NCI-H460 (cell line): ENCODE measurements around the gene LZTR1. TPM values are rescaled to one million over a fixed set of nuclear protein-coding genes. Genes with fewer than 3 reads are reported as not detected.
"Not testable (repeated sequence)": the region's sequence is repeated elsewhere in the genome, so short reads cannot be mapped to it uniquely, and the experiment has no call there.

Source experiments
- DNase-seq: peaks from one replicate; pipeline ENCODE4 v3.0.0-alpha.2; 2016; ENCODE audit warnings: low read depth; ENCODE audit errors: extremely low read depth
- polyA plus RNA-seq: library from polyadenylated mRNA; depleted of rRNA; stranded (reverse); fragments of >200 nt; gene quantifications from 2 replicates; pipeline ENCODE4 v1.2.3, GENCODE V29; 2014; cell fraction: nucleus; rRNA removed
- total RNA-seq: library from RNA; depleted of rRNA; stranded (reverse); fragments of >200 nt; shearing (Covaris generic); gene quantifications from 2 replicates; pipeline ENCODE4 v1.2.3, GENCODE V29; 2014; rRNA removed

LZTR1 gene
- 20.1 and 24.1 TPM in 2 replicates for total RNA-seq
- polyA plus RNA-seq = 115 and 169 TPM in 2 replicates

GRCh38 chr22:20981787-20982562 lies at the start of gene LZTR1:
LZTR1 (plus strand) TSS chr22:20982297; CDS start chr22:20982372, 75 bp downstream.
- DNase-seq = peak; percentile 65

- DNase-seq = no peak
These were observed 48.2 kb upstream of the LZTR1 start for GRCh38 chr22:20933910-20934309.

- DNase-seq = not testable (repeated sequence)
These were observed 47.0 kb upstream of the LZTR1 start for GRCh38 chr22:20935049-20935448.

GRCh38 chr22:20935780-20936539 lies 46.1 kb upstream of the LZTR1 start:
- not testable (repeated sequence) for DNase-seq

- DNase-seq = no peak
These were observed 44.9 kb upstream of the LZTR1 start for GRCh38 chr22:20937031-20937793.

- no peak for DNase-seq
These were observed 44.1 kb upstream of the LZTR1 start for GRCh38 chr22:20937794-20938671.

- not testable (repeated sequence) for DNase-seq
These were observed 42.5 kb upstream of the LZTR1 start for GRCh38 chr22:20939457-20940185.

GRCh38 chr22:20940186-20940651 lies 41.9 kb upstream of the LZTR1 start:
- no peak for DNase-seq

- DNase-seq = no peak
These were observed 41.2 kb upstream of the LZTR1 start for GRCh38 chr22:20940904-20941385.

GRCh38 chr22:20942203-20942902 lies 39.7 kb upstream of the LZTR1 start:
- not testable (repeated sequence) for DNase-seq

GRCh38 chr22:20943104-20943933 lies 38.8 kb upstream of the LZTR1 start:
- DNase-seq = no peak

GRCh38 chr22:20944042-20944441 lies 38.1 kb upstream of the LZTR1 start:
- DNase-seq = no peak

- no peak for DNase-seq
These were observed 36.5 kb upstream of the LZTR1 start for GRCh38 chr22:20945578-20945934.

- no peak for DNase-seq
These were observed 35.8 kb upstream of the LZTR1 start for GRCh38 chr22:20946080-20946986.

- DNase-seq = no peak
These were observed 35.1 kb upstream of the LZTR1 start for GRCh38 chr22:20946991-20947390.

- DNase-seq = no peak
These were observed 33.6 kb upstream of the LZTR1 start for GRCh38 chr22:20948450-20948849.

- no peak for DNase-seq
These were observed 33.1 kb upstream of the LZTR1 start for GRCh38 chr22:20948989-20949388.
